ENCODE measurements around the gene MARCHF3.

Gene MARCHF3

GRCh38 chr5:126931963-126932660 is 98.2 kb downstream of the MARCHF3 start:
- Histone ChIP-seq H3K4me1 (ENCODE audit: control insufficient read depth, insufficient read depth, low read length) (no peaks in the 10 kb centered on the region), H3K36me3 (ENCODE audit: control insufficient read depth in 2 of 2, insufficient read depth in 2 of 2, low read length in 2 of 2) (no peaks in the 10 kb centered on the region), H3K9ac (ENCODE audit: low read length in 2 of 2) (no peak overlapping the region), H3K27me3 (ENCODE audit: control insufficient read depth in 1 of 2, insufficient read depth in 2 of 2, low read length in 2 of 2) (no peaks in the 10 kb centered on the region), H3K9me3 (ENCODE audit: control insufficient read depth in 2 of 2, low read length in 2 of 2) (no peaks in the 10 kb centered on the region), H3K4me3 (ENCODE audit: low read length in 2 of 2) (no peak overlapping the region), H3K27ac (ENCODE audit: low read length) (no peak overlapping the region)

- no peaks in the 10 kb centered on the region for H3K9me3 ChIP-seq (ENCODE audit: control insufficient read depth in 2 of 2, low read length in 2 of 2)
- no peaks in the 10 kb centered on the region for H3K27me3 ChIP-seq (ENCODE audit: control insufficient read depth in 1 of 2, insufficient read depth in 2 of 2, low read length in 2 of 2)
- H3K4me1 ChIP-seq (ENCODE audit: control insufficient read depth, insufficient read depth, low read length): no peaks in the 10 kb centered on the region
- H3K4me3 ChIP-seq (ENCODE audit: low read length in 2 of 2): no peak overlapping the region
- H3K27ac ChIP-seq (ENCODE audit: low read length): no peak overlapping the region
- no peaks in the 10 kb centered on the region for H3K36me3 ChIP-seq (ENCODE audit: control insufficient read depth in 2 of 2, insufficient read depth in 2 of 2, low read length in 2 of 2)
- H3K9ac ChIP-seq (ENCODE audit: low read length in 2 of 2): no peak overlapping the region
Observed at GRCh38 chr5:126928041-126928440, 102.3 kb downstream of the MARCHF3 start.

- no peak overlapping the region for H3K4me3 ChIP-seq (ENCODE audit: low read length in 2 of 2)
- H3K27ac ChIP-seq (ENCODE audit: low read length): no peak overlapping the region
- no peaks in the 10 kb centered on the region for H3K36me3 ChIP-seq (ENCODE audit: control insufficient read depth in 2 of 2, insufficient read depth in 2 of 2, low read length in 2 of 2)
- no peak overlapping the region for H3K9ac ChIP-seq (ENCODE audit: low read length in 2 of 2)
- H3K9me3 ChIP-seq (ENCODE audit: control insufficient read depth in 2 of 2, low read length in 2 of 2): no peaks in the 10 kb centered on the region
- H3K27me3 ChIP-seq (ENCODE audit: control insufficient read depth in 1 of 2, insufficient read depth in 2 of 2, low read length in 2 of 2): no peaks in the 10 kb centered on the region
- no peaks in the 10 kb centered on the region for H3K4me1 ChIP-seq (ENCODE audit: control insufficient read depth, insufficient read depth, low read length)
Observed at GRCh38 chr5:126927429-126927828, 102.9 kb downstream of the MARCHF3 start.

GRCh38 chr5:126926187-126926586 is 104.2 kb downstream of the MARCHF3 start:
- no peak overlapping the region for H3K27ac ChIP-seq (ENCODE audit: low read length)
- no peaks in the 10 kb centered on the region for H3K36me3 ChIP-seq (ENCODE audit: control insufficient read depth in 2 of 2, insufficient read depth in 2 of 2, low read length in 2 of 2)
- no peak overlapping the region for H3K9ac ChIP-seq (ENCODE audit: low read length in 2 of 2)
- no peak overlapping the region for H3K4me3 ChIP-seq (ENCODE audit: low read length in 2 of 2)
- H3K27me3 ChIP-seq (ENCODE audit: control insufficient read depth in 1 of 2, insufficient read depth in 2 of 2, low read length in 2 of 2): no peaks in the 10 kb centered on the region
- no peaks in the 10 kb centered on the region for H3K4me1 ChIP-seq (ENCODE audit: control insufficient read depth, insufficient read depth, low read length)
- H3K9me3 ChIP-seq (ENCODE audit: control insufficient read depth in 2 of 2, low read length in 2 of 2): no peaks in the 10 kb centered on the region

DNA sequence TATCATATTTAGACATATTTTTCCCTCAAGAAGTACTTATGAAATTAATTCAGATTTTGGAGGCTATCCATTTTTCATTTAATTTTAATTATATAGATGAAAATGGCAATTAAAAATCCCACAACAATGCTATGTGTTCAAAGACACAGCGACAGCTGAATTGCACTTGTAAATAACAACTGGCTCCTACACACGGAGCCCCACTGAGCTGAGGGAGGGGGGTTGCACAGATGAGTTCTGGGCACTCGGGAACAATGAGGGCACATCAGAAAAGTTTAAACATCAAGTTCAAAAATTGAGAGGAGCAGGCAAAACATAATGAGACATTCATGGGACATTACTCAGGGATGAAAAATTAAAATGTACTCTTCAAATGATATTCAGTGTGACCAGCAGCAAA is 104.9 kb downstream of the MARCHF3 start:
- Histone ChIP-seq H3K4me1 (ENCODE audit: control insufficient read depth, insufficient read depth, low read length) (peaks cover 5% of the 10 kb centered on the region), H3K4me3 (ENCODE audit: low read length in 2 of 2) (no peak overlapping the region), H3K9ac (ENCODE audit: low read length in 2 of 2) (no peak overlapping the region), H3K36me3 (ENCODE audit: control insufficient read depth in 2 of 2, insufficient read depth in 2 of 2, low read length in 2 of 2) (no peaks in the 10 kb centered on the region), H3K27me3 (ENCODE audit: control insufficient read depth in 1 of 2, insufficient read depth in 2 of 2, low read length in 2 of 2) (no peaks in the 10 kb centered on the region), H3K27ac (ENCODE audit: low read length) (no peak overlapping the region), H3K9me3 (ENCODE audit: control insufficient read depth in 2 of 2, low read length in 2 of 2) (no peaks in the 10 kb centered on the region)

DNA sequence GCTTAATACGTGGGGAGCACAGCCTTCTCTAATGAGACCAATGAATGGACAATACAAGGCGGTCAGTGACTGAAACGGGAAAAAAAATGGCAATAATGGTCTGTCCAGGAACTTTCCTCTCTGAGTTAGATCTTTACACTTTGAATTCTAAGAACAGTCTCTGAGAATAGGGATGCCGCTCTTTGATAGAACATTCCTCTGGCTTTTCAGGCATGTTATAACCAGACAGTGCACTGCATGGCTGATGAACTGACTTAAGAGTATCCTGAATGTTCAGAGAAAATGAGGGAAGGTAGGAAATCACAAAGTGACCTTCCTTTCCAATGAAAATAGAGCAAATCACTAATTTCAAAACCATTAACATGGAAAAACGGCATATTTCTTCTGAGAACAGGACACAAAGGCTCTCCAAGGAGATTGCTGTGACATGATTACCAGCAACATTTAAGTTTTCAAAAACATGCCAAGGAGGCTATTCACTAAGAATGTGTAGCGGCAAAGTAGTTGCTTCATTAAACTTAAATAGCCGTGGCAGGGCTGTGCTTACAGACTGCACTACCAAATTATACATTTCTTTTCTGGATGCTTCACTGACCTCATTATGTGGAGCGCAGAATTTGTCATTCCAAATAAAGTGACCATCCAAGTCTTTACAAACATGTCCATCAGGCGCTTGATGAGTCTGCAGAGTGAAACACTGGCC is 105.9 kb downstream of the MARCHF3 start:
- no peaks in the 10 kb centered on the region for H3K27me3 ChIP-seq (ENCODE audit: control insufficient read depth in 1 of 2, insufficient read depth in 2 of 2, low read length in 2 of 2)
- H3K27ac ChIP-seq (ENCODE audit: low read length): no peak overlapping the region
- H3K9ac ChIP-seq (ENCODE audit: low read length in 2 of 2): no peak overlapping the region
- no peaks in the 10 kb centered on the region for H3K36me3 ChIP-seq (ENCODE audit: control insufficient read depth in 2 of 2, insufficient read depth in 2 of 2, low read length in 2 of 2)
- peaks cover 8% of the 10 kb centered on the region for H3K4me1 ChIP-seq (ENCODE audit: control insufficient read depth, insufficient read depth, low read length)
- no peak overlapping the region for H3K4me3 ChIP-seq (ENCODE audit: low read length in 2 of 2)
- no peaks in the 10 kb centered on the region for H3K9me3 ChIP-seq (ENCODE audit: control insufficient read depth in 2 of 2, low read length in 2 of 2)

- Histone ChIP-seq H3K9me3 (ENCODE audit: control insufficient read depth in 2 of 2, low read length in 2 of 2) (no peaks in the 10 kb centered on the region), H3K27me3 (ENCODE audit: control insufficient read depth in 1 of 2, insufficient read depth in 2 of 2, low read length in 2 of 2) (no peaks in the 10 kb centered on the region), H3K4me3 (ENCODE audit: low read length in 2 of 2) (no peak overlapping the region), H3K9ac (ENCODE audit: low read length in 2 of 2) (no peak overlapping the region), H3K36me3 (ENCODE audit: control insufficient read depth in 2 of 2, insufficient read depth in 2 of 2, low read length in 2 of 2) (no peaks in the 10 kb centered on the region), H3K27ac (ENCODE audit: low read length) (no peak overlapping the region), H3K4me1 (ENCODE audit: control insufficient read depth, insufficient read depth, low read length) (peaks cover 9% of the 10 kb centered on the region)
Observed at GRCh38 chr5:126921241-126922091, 108.9 kb downstream of the MARCHF3 start.

DNA sequence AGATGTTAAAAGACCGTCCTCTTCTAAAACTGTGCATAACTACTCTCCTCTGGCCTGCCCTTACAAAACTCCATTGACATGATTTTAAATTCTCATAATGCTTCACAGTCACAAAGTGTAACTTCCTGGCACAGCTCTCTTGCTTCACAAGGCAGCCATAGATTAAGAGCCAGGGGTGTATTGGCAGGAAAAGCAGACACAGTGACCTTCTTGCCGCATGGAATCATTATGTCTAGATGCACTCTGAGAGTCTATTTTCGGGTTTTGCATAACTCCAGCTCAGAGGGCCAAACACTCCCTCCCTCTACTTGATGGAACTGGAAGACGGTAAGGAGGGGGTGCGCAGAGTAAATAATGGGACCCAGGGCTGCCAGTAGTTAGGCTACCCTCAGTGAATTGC is 110.1 kb downstream of the MARCHF3 start:
- H3K4me3 ChIP-seq (ENCODE audit: low read length in 2 of 2): no peak overlapping the region
- H3K9me3 ChIP-seq (ENCODE audit: control insufficient read depth in 2 of 2, low read length in 2 of 2): no peaks in the 10 kb centered on the region
- H3K9ac ChIP-seq (ENCODE audit: low read length in 2 of 2): no peak overlapping the region
- H3K36me3 ChIP-seq (ENCODE audit: control insufficient read depth in 2 of 2, insufficient read depth in 2 of 2, low read length in 2 of 2): no peaks in the 10 kb centered on the region
- no peak overlapping the region for H3K27ac ChIP-seq (ENCODE audit: low read length)
- H3K27me3 ChIP-seq (ENCODE audit: control insufficient read depth in 1 of 2, insufficient read depth in 2 of 2, low read length in 2 of 2): no peaks in the 10 kb centered on the region
- peaks cover 9% of the 10 kb centered on the region for H3K4me1 ChIP-seq (ENCODE audit: control insufficient read depth, insufficient read depth, low read length)

DNA sequence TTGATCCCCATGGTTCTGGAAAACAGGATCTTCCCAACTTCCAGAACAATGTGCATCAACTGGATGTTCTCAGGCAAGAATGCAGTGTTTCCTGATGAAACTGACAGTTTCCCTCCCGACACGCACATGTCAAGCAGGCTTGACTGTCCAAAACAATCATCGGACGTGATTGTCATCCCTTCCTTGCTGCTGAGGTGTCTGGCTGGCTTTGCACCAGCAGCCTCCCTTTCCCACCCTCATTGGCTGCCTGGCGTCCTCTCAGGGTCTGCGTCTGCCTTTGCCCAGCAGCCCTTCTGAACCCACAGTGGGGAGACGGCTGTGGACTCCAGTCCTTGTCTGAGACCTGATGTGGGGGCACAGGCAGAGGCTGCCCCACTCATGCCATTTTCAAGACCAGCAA is 110.8 kb downstream of the MARCHF3 start:
- H3K27ac ChIP-seq (ENCODE audit: low read length): no peak overlapping the region
- no peaks in the 10 kb centered on the region for H3K9me3 ChIP-seq (ENCODE audit: control insufficient read depth in 2 of 2, low read length in 2 of 2)
- H3K9ac ChIP-seq (ENCODE audit: low read length in 2 of 2): no peak overlapping the region
- peaks cover 9% of the 10 kb centered on the region for H3K4me1 ChIP-seq (ENCODE audit: control insufficient read depth, insufficient read depth, low read length)
- H3K27me3 ChIP-seq (ENCODE audit: control insufficient read depth in 1 of 2, insufficient read depth in 2 of 2, low read length in 2 of 2): no peaks in the 10 kb centered on the region
- H3K36me3 ChIP-seq (ENCODE audit: control insufficient read depth in 2 of 2, insufficient read depth in 2 of 2, low read length in 2 of 2): no peaks in the 10 kb centered on the region
- H3K4me3 ChIP-seq (ENCODE audit: low read length in 2 of 2): no peak overlapping the region

- Histone ChIP-seq H3K9me3 (ENCODE audit: control insufficient read depth in 2 of 2, low read length in 2 of 2) (no peaks in the 10 kb centered on the region), H3K36me3 (ENCODE audit: control insufficient read depth in 2 of 2, insufficient read depth in 2 of 2, low read length in 2 of 2) (no peaks in the 10 kb centered on the region), H3K4me1 (ENCODE audit: control insufficient read depth, insufficient read depth, low read length) (peaks cover 9% of the 10 kb centered on the region), H3K4me3 (ENCODE audit: low read length in 2 of 2) (no peak overlapping the region), H3K9ac (ENCODE audit: low read length in 2 of 2) (no peak overlapping the region), H3K27ac (ENCODE audit: low read length) (no peak overlapping the region), H3K27me3 (ENCODE audit: control insufficient read depth in 1 of 2, insufficient read depth in 2 of 2, low read length in 2 of 2) (no peaks in the 10 kb centered on the region)
Observed at GRCh38 chr5:126918615-126918957, 111.8 kb downstream of the MARCHF3 start.

All from stomach smooth muscle (tissue), 2 donors.